ENCODE results near the gene SIN3A. TPM values are rescaled to one million over a fixed set of nuclear protein-coding genes. Genes with fewer than 3 reads are reported as not detected.

The SIN3A gene
- total RNA-seq, 1 donor from 2014 or later, result 51.6 TPM

- intact Hi-C loops (cut with DNase I), result no loop called here
- H3K36me3 ChIP-seq, result peaks cover 48% of the 10 kb centered on the region
- ATAC-seq (no peak), DNase-seq (no peak)
- H3K4me3 ChIP-seq, result no peak overlapping the region
- H3K4me1 ChIP-seq, result peaks cover 4% of the 10 kb centered on the region
- H3K9me3 ChIP-seq, result no peaks in the 10 kb centered on the region
- H3K27me3 ChIP-seq (ENCODE audit: low read depth), result no peaks in the 10 kb centered on the region
- H3K27ac ChIP-seq, result no peak overlapping the region
- TF ChIP-seq CTCF (IDR thresholded peaks at IDR 0.05), result no peak
Observed at GRCh38 chr15:75430259-75430658, 21.2 kb downstream of the SIN3A start.

DNA sequence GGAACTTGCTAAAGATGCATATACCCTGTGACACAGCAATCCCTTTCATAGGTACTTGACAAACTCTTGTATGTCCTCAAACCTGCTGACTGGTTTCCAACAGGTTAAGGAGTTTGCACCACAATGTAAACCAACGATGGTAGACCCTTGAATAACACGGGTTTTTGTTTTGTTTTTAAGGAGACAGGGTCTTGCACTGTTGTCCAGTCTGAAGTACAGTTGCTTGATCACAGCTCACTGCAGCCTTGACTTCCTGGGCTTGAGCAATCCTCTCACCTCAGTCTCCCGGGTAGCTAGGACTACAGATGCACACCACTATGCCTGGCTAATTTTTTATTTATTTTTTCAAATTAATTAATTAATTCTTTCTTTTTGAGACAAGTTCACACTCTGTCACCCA is 23.3 kb downstream of the SIN3A start:
- Histone ChIP-seq H3K4me1 (no peaks in the 10 kb centered on the region), H3K36me3 (peaks cover 56% of the 10 kb centered on the region), H3K27ac (no peak overlapping the region), H3K27me3 (ENCODE audit: low read depth) (no peaks in the 10 kb centered on the region), H3K4me3 (no peak overlapping the region), H3K9me3 (no peaks in the 10 kb centered on the region)
- ATAC-seq (no peak), DNase-seq (no peak)
- intact Hi-C loops (cut with DNase I), result no loop called here
- TF ChIP-seq CTCF (IDR thresholded peaks at IDR 0.05), result no peak

DNA sequence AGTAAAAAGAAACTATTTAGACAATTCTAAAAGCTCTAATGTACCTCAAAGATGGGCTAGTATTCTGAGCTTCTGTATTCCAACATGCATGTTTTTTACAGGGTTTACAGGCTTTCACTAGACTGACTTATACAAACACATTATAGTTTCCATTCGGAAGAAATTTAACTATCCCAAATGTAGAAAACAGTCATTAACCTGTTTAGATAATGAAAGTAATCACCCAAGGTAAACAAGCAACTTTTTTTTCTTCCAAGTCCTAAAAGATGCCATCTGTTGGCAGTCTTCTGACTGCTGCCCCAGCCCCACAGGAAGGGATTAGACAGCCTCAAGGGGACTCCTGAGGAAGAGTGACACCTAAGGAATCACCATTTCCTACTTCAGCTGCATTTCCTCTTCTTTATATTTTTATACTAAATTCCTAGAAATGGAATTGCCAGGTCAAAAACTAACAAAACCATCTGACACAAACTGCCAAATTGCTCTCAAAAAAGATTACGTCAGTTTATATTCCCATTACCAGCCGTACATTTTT is 25.5 kb downstream of the SIN3A start:
- TF ChIP-seq CTCF (IDR thresholded peaks at IDR 0.05), result no peak
- H3K27ac ChIP-seq, result no peak overlapping the region
- H3K4me1 ChIP-seq, result no peaks in the 10 kb centered on the region
- no peaks in the 10 kb centered on the region for H3K27me3 ChIP-seq (ENCODE audit: low read depth)
- no peak overlapping the region for H3K4me3 ChIP-seq
- intact Hi-C loops (cut with DNase I), result no loop called here
- no peak for ATAC-seq
- no peak for DNase-seq
- H3K9me3 ChIP-seq, result no peaks in the 10 kb centered on the region
- H3K36me3 ChIP-seq, result peaks cover 77% of the 10 kb centered on the region

DNA sequence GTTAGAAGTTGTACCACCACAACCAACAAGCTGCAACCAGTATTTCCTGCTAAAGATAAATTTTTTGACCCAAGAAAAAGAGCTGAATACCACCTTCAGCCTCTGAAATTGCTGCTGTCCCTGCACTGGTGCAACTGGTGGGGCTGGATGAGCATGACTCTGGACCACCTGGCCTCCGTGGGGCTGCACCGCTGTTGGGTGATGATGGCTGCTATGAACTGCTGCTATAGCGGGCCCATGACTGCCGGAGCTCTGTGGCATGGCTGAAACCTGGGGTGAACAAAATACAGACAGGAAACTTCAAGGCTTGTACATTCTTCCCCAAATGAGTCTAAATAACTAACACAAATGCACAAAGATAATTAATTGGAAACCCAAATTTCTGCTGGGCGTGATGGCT is 28.9 kb downstream of the SIN3A start:
- H3K9me3 ChIP-seq, result no peaks in the 10 kb centered on the region
- no peaks in the 10 kb centered on the region for H3K27me3 ChIP-seq (ENCODE audit: low read depth)
- no peak for TF ChIP-seq CTCF (IDR thresholded peaks at IDR 0.05)
- no peaks in the 10 kb centered on the region for H3K4me1 ChIP-seq
- H3K27ac ChIP-seq, result no peak overlapping the region
- ATAC-seq (no peak), DNase-seq (no peak)
- intact Hi-C loops (cut with DNase I), result no loop called here
- peaks cover 83% of the 10 kb centered on the region for H3K36me3 ChIP-seq
- no peak overlapping the region for H3K4me3 ChIP-seq

- Histone ChIP-seq H3K4me1 (no peaks in the 10 kb centered on the region), H3K9me3 (no peaks in the 10 kb centered on the region), H3K4me3 (no peak overlapping the region), H3K36me3 (peaks cover 71% of the 10 kb centered on the region), H3K27me3 (ENCODE audit: low read depth) (no peaks in the 10 kb centered on the region), H3K27ac (no peak overlapping the region)
- no peak for ATAC-seq
- intact Hi-C loops (cut with DNase I), result no loop called here
- DNase-seq, result no peak
- TF ChIP-seq CTCF (IDR thresholded peaks at IDR 0.05), result no peak
Observed at GRCh38 chr15:75420698-75421097, 30.8 kb downstream of the SIN3A start.

DNA sequence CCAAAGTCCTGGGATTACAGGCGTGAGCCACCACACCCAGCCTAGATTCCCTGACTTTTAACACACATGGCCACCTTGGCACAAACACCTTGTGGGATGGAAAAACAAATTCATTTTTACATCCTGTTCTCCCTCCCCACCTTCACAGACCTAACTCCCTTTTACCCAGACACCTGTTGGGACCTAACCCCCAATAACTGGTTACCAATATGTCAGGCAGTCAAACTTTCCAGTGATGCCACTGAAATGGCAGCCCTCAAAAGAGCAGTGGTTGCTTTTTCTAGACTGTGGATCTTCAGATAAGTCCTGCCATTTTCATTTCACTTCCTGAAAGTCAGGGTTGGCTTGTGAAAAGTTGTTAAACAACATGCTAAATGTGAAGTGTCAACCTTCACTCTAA is 34.9 kb downstream of the SIN3A start:
- Histone ChIP-seq H3K4me1 (no peaks in the 10 kb centered on the region), H3K4me3 (no peak overlapping the region), H3K27ac (no peak overlapping the region), H3K36me3 (peaks cover 68% of the 10 kb centered on the region), H3K9me3 (no peaks in the 10 kb centered on the region), H3K27me3 (ENCODE audit: low read depth) (no peaks in the 10 kb centered on the region)
- intact Hi-C loops (cut with DNase I), result no loop called here
- DNase-seq (no peak), ATAC-seq (no peak)
- no peak for TF ChIP-seq CTCF (IDR thresholded peaks at IDR 0.05)

Data from lower lobe of right lung (tissue), 2 donors.